ENCODE measurements around the gene THY1. TPM values are rescaled to one million over a fixed set of nuclear protein-coding genes. Genes with fewer than 3 reads are reported as not detected.

Gene THY1
- total RNA-seq, 2 donors from 2014 or later: 3.3 to 39.7 TPM

- no peak for TF ChIP-seq CTCF (IDR thresholded peaks at IDR 0.05)
- TF ChIP-seq POLR2A (IDR thresholded peaks at IDR 0.05): no peak
- TF ChIP-seq POLR2AphosphoS5 (IDR thresholded peaks at IDR 0.05): no peak
- intact Hi-C loops (cut with DNase I): no loop called here
- Histone ChIP-seq H3K4me3 (no peak overlapping the region), H3K4me1 (replicated peaks) (no peaks in the 10 kb centered on the region), H3K36me3 (no peaks in the 10 kb centered on the region), H3K27ac (no peak overlapping the region), H3K27me3 (replicated peaks; ENCODE audit: insufficient read depth) (no peaks in the 10 kb centered on the region), H3K9me3 (no peaks in the 10 kb centered on the region)
- 90% methylated on average over 10 of the region's 10 CpGs for WGBS
- no peak for DNase-seq (ENCODE audit: low spot score)
Measured at GRCh38 chr11:119415966-119416365, 7.0 kb downstream of the THY1 start.

GRCh38 chr11:119415517-119415916 is 7.5 kb downstream of the THY1 start:
- Histone ChIP-seq H3K27ac (no peak overlapping the region), H3K27me3 (replicated peaks; ENCODE audit: insufficient read depth) (no peaks in the 10 kb centered on the region), H3K4me3 (no peak overlapping the region), H3K9me3 (no peaks in the 10 kb centered on the region), H3K36me3 (no peaks in the 10 kb centered on the region), H3K4me1 (replicated peaks) (no peaks in the 10 kb centered on the region)
- intact Hi-C loops (cut with DNase I): no loop called here
- no peak for DNase-seq (ENCODE audit: low spot score)
- no peak for TF ChIP-seq POLR2A (IDR thresholded peaks at IDR 0.05)
- no peak for TF ChIP-seq CTCF (IDR thresholded peaks at IDR 0.05)
- no peak for TF ChIP-seq POLR2AphosphoS5 (IDR thresholded peaks at IDR 0.05)
- 89% methylated on average over 3 of the region's 3 CpGs for whole genome bisulfite sequencing

- no peaks in the 10 kb centered on the region for H3K27me3 ChIP-seq (replicated peaks; ENCODE audit: insufficient read depth)
- TF ChIP-seq POLR2A (IDR thresholded peaks at IDR 0.05): no peak
- no peak for TF ChIP-seq POLR2AphosphoS5 (IDR thresholded peaks at IDR 0.05)
- no peak for TF ChIP-seq CTCF (IDR thresholded peaks at IDR 0.05)
- DNase-seq (ENCODE audit: low spot score): no peak
- H3K36me3 ChIP-seq: no peaks in the 10 kb centered on the region
- intact Hi-C loops (cut with DNase I): no loop called here
- no peak overlapping the region for H3K4me3 ChIP-seq
- H3K9me3 ChIP-seq: no peaks in the 10 kb centered on the region
- no peak overlapping the region for H3K27ac ChIP-seq
- no peaks in the 10 kb centered on the region for H3K4me1 ChIP-seq (replicated peaks)
Measured at GRCh38 chr11:119414734-119415133, 8.2 kb downstream of the THY1 start.

- Histone ChIP-seq H3K4me3 (no peak overlapping the region), H3K36me3 (no peaks in the 10 kb centered on the region), H3K9me3 (no peaks in the 10 kb centered on the region), H3K27me3 (replicated peaks; ENCODE audit: insufficient read depth) (no peaks in the 10 kb centered on the region), H3K27ac (no peak overlapping the region), H3K4me1 (replicated peaks) (no peaks in the 10 kb centered on the region)
- intact Hi-C loops (cut with DNase I): no loop called here
- WGBS: 98% methylated on average over 2 of the region's 2 CpGs
- TF ChIP-seq POLR2AphosphoS5 (IDR thresholded peaks at IDR 0.05) (no peak), POLR2A (IDR thresholded peaks at IDR 0.05) (no peak), CTCF (IDR thresholded peaks at IDR 0.05) (no peak)
- no peak for DNase-seq (ENCODE audit: low spot score)
Measured at GRCh38 chr11:119414321-119414720, 8.7 kb downstream of the THY1 start.

- DNase-seq (ENCODE audit: low spot score): no peak
- H3K4me3 ChIP-seq: no peak overlapping the region
Measured at GRCh38 chr11:119412072-119412471, 10.9 kb downstream of the THY1 start.

More at GRCh38 chr11:119412072-119412471, 10.9 kb downstream of the THY1 start:
- Histone ChIP-seq H3K36me3 (no peaks in the 10 kb centered on the region), H3K27me3 (replicated peaks; ENCODE audit: insufficient read depth) (no peaks in the 10 kb centered on the region), H3K27ac (no peak overlapping the region), H3K9me3 (no peaks in the 10 kb centered on the region), H3K4me1 (replicated peaks) (no peaks in the 10 kb centered on the region)
- WGBS: 97% methylated on average over 2 of the region's 2 CpGs
- intact Hi-C loops (cut with DNase I): no loop called here
- TF ChIP-seq POLR2AphosphoS5 (IDR thresholded peaks at IDR 0.05) (no peak), CTCF (IDR thresholded peaks at IDR 0.05) (no peak), POLR2A (IDR thresholded peaks at IDR 0.05) (no peak)

Data from prostate gland (tissue), 2 donors.